ENCODE measurements around the gene GNG7.
"Not testable (repeated sequence)": the region's sequence is repeated elsewhere in the genome, so short reads cannot be mapped to it uniquely, and the experiment has no call there.

Gene GNG7

GRCh38 chr19:2547033-2547680 is 155.3 kb downstream of the GNG7 start:
- no peak for DNase-seq

- DNase-seq, result peak; percentile 79
Measured at GRCh38 chr19:2546128-2547032, 156.1 kb downstream of the GNG7 start.

GRCh38 chr19:2545416-2546127 is 156.9 kb downstream of the GNG7 start:
- peak; percentile 6 for DNase-seq

- DNase-seq, result peak; percentile 17
Measured at GRCh38 chr19:2544576-2545415, 157.7 kb downstream of the GNG7 start.

GRCh38 chr19:2543463-2544442 is 158.7 kb downstream of the GNG7 start:
- peak; percentile 94 for DNase-seq

- peak; percentile 15 for DNase-seq
Measured at GRCh38 chr19:2543072-2543462, 159.4 kb downstream of the GNG7 start.

- peak; percentile 61 for DNase-seq
Measured at GRCh38 chr19:2542341-2543069, 160.0 kb downstream of the GNG7 start.

- peak; percentile 93 for DNase-seq
Measured at GRCh38 chr19:2540646-2541454, 161.6 kb downstream of the GNG7 start.

- DNase-seq, result no peak
Measured at GRCh38 chr19:2540251-2540645, 162.2 kb downstream of the GNG7 start.

GRCh38 chr19:2538096-2538757 is 164.3 kb downstream of the GNG7 start:
- peak; percentile 1 for DNase-seq

- not testable (repeated sequence) for DNase-seq
Measured at GRCh38 chr19:2537584-2537983, 164.9 kb downstream of the GNG7 start.

GRCh38 chr19:2536461-2536860 is 166.0 kb downstream of the GNG7 start:
- DNase-seq, result peak; percentile 9

- peak; percentile 21 for DNase-seq
Measured at GRCh38 chr19:2534423-2535013, 168.0 kb downstream of the GNG7 start.

GRCh38 chr19:2533686-2534422 is 168.6 kb downstream of the GNG7 start:
- DNase-seq, result peak; percentile 6

- no peak for DNase-seq
Measured at GRCh38 chr19:2533072-2533425, 169.4 kb downstream of the GNG7 start.

- DNase-seq, result no peak
Measured at GRCh38 chr19:2532252-2533071, 170.0 kb downstream of the GNG7 start.

- peak; percentile 2 for DNase-seq
Measured at GRCh38 chr19:2529942-2530341, 172.6 kb downstream of the GNG7 start.

All from right hindlimb (tissue), 1 donor.